HG02763 (cell line): Measurements from ENCODE around the gene GTF2A1.
"Not testable (repeated sequence)": the region's sequence is repeated elsewhere in the genome, so short reads cannot be mapped to it uniquely, and the experiment has no call there.

Source experiments
- ATAC-seq: cut with Tn5 transposase; IDR thresholded peaks from one replicate; pipeline ENCODE4 v1.9.1; 2021; ENCODE audit warnings: mild to moderate bottlenecking, moderate library complexity; ENCODE audit not compliant: unreplicated experiment

GTF2A1 gene

GRCh38 chr14:81233615-81234014 lies 12.9 kb upstream of the GTF2A1 start:
- ATAC-seq: no peak

GRCh38 chr14:81231540-81231939 lies 10.8 kb upstream of the GTF2A1 start:
- no peak for ATAC-seq

- ATAC-seq: no peak
Observed at GRCh38 chr14:81224222-81224621, 3.5 kb upstream of the GTF2A1 start.

DNA sequence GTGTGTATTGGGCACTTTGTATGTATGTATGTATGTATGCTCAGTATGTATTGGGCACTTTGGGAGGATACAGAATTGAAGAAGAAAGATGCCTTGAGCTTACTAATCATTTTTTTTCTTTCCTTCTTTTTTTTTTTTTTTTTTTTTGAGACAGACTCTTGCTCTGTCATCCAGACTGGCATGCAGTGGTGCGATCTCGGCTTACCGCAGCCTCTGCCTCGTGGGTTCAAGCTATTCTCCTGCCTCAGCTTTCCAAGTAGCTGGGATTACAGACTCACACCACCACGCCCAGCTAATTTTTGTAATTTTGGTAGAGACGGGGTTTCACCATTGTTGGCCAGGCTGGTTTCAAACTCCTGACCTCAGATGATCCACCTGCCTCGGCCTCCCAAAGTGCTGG lies 3.0 kb upstream of the GTF2A1 start:
- not testable (repeated sequence) for ATAC-seq

GRCh38 chr14:81222691-81223090 lies 1.9 kb upstream of the GTF2A1 start:
- ATAC-seq: no peak

- no peak for ATAC-seq
Observed at GRCh38 chr14:81222126-81222525, 1.4 kb upstream of the GTF2A1 start.

GRCh38 chr14:81221579-81222102 lies 882 bp upstream of the GTF2A1 start:
- no peak for ATAC-seq

- ATAC-seq: no peak
Observed at GRCh38 chr14:81220580-81220829, 254 bp downstream of the GTF2A1 start.

GRCh38 chr14:81219759-81220579 lies 790 bp downstream of the GTF2A1 start:
- ATAC-seq: peak; percentile 0

GRCh38 chr14:81219210-81219758 lies 1.5 kb downstream of the GTF2A1 start:
- ATAC-seq: peak; percentile 58

DNA sequence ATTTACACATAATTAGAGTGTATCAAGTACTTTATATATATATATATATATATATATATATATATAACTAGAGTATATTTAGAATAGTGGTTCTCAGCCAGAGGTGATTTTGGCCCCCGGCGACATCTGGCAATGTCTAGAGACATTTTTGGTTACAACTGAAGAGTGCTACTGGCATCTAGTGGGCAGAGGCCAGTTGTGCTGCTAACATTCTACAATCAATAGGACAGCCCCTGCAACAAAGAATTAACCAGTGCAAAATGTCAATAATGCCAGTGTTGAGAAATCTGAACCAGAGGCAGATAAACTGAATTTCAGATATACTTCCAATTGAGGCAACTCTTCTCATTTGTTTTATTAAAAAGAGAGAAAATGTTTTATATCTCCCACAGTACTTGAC lies 8.9 kb downstream of the GTF2A1 start:
- no peak for ATAC-seq

DNA sequence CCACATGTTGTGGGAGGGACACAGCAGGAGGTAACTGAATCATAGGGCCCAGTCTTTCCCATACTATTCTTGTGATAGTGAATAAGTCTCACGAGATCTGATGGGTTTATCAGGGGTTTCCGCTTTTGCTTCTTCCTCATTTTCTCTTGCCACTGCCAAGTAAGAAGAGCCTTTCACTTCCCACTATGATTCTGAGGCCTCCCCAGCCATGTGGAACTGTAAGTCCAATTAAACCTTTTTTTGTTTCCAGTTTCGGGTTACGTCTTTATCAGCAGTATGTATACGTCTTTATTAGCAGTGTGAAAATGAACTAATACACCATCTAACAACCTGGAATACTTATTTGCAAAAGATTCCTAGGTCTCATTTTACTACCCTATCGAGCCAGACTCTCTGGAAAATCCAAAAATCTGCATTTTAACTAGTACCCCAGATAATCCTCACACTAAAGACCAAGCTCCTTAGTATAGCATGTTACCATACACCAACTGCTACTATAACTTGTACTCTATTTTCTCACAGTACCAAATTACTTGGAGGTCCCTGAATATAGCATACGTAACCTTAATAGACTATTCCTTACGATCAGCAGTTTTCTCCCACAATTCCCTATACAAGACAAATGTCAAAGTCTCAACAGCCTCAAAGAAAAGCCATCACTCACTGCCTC lies 11.5 kb downstream of the GTF2A1 start:
- ATAC-seq: no peak

DNA sequence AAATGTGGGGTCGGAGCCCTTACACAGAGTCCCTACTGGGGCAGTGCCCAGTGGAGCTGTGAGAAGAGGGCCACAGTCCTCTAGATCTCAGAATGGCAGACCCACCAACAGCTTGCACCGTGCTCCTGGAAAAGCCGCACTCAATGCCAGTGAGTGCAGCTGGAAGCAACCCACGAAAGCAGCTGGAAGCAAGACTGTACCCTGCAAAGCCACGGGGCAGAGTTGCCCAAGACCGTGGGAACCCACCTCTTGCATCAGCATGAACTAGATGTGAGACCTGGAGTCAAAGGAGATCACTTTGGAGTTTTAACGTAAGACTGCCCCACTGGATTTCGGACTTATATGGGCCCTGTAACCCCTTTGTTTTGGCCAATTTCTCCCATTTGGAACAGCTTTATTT lies 12.3 kb downstream of the GTF2A1 start:
- no peak for ATAC-seq

- no peak for ATAC-seq
Observed at GRCh38 chr14:81206115-81206514, 14.6 kb downstream of the GTF2A1 start.

DNA sequence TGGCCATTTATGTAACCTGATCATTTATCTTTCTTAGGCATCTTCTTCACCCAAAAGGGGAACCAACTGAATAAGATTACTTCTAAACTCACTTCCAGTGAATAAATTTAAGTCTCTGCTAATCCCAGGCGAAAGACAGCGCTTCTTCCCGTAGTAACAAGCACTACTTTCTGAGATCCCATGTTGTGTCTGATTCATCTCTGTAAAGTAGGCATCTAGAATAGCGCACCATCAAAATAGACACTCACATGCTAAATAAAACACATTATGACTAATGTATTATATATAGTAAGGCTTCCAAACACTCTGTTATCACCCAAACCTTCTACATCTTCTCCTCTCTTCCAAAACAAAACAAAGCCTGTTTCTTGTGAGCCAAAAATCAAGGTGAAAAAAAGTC lies 15.1 kb downstream of the GTF2A1 start:
- ATAC-seq: no peak

DNA sequence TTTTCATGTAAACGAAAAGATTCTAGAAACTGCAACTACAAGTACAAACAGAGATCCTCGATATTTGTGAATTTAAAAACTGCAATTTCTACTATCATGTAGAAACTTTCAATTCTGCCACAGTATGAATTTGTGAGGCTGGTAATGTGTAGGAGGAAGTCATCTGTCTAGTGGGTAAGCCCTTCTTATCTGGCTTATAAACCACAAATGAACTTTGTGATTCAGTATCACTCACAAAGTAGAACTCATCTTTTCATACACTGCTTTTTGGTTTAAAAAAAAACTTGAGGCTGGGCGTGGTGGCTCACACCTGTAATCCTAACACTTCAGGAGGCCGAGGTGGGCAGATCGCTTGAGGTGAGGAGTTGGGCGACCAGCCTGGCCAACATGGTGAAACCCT lies 20.7 kb downstream of the GTF2A1 start:
- no peak for ATAC-seq

DNA sequence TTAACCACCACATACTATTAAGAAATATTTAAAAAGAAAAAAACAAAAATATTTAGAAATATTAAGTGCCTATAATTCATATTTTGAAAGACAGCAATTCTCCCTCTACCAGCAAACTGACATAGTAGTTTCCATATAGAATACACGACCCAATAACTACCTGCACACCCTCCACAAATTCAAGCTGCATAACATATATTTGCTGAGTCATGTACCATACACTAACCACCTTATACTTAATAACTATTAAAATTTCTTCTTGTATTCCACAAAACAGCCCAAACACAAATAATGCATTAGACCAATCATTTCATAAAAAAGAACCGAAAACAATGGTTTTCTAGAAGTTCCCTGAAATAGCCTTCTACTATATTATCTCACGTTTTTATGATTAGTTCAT lies 21.7 kb downstream of the GTF2A1 start:
- ATAC-seq: no peak

DNA sequence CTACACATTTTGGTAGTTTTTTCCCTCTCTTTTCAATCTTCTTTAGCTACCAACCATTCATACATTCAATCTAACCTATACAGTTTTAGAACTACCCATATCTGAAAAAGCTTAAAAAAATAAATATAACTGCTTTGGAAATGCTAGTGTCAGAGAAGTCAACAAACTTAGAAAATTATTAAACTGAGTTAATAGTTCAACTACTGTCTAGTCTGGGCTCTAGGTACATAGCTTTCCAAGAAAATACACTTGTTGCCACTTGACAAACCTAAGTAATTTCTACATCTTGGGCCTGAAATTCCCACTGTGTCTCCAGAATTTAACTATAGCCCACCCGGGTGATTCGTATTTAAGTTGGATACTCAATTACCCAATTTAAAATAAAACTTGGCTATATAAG lies 22.1 kb downstream of the GTF2A1 start:
- ATAC-seq: no peak

DNA sequence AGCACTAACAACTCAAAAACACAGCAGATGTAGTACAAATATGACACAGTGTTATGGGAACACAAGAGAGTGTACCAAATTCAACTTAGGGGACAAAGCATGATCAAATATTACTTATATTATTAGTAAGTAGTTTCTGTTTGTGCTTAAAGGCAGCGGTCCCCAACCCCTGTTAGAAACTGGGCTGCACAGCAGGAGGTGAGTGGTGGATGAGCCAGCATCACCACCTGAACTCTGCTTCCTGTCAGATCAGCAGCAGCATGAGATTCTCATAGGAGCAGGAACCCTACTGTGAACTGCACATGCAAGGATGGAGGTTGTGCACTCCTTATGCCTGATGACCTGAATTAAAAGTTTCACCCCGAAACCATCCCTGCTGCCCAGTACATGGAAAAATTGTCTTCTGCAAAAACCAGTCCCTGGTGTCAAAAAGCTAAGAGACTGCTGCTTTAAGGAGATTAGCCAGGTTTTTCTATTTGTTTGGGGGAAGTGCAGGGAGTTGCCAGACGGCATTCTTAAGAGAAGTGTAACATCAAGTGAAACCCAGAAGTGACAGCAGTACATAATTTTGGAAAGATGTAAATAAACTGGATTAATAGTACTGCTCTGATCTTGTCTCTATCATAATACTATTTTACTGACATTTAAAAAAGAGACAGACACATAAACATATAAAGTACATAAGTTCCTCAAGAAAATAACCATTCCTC lies 26.7 kb downstream of the GTF2A1 start:
- no peak for ATAC-seq

DNA sequence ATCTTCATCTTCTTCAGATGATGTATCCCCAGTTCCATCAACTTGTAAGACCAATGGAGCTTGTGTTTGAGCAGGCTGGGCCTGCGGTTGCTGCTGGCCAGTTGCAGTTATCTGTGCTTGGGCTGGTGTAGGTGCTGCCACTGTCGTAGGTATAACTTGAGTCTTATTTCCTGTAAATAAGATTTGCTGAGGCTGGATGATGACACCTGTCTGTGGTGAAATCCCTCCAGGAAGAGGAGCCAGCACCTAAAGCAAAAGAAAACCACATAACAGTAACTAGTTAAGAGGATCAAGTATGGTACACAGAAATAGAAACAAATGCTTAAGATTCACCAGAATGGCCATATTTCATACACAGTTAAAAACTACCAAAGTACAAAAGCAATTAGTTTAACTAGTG lies 28.2 kb downstream of the GTF2A1 start:
- ATAC-seq: no peak

DNA sequence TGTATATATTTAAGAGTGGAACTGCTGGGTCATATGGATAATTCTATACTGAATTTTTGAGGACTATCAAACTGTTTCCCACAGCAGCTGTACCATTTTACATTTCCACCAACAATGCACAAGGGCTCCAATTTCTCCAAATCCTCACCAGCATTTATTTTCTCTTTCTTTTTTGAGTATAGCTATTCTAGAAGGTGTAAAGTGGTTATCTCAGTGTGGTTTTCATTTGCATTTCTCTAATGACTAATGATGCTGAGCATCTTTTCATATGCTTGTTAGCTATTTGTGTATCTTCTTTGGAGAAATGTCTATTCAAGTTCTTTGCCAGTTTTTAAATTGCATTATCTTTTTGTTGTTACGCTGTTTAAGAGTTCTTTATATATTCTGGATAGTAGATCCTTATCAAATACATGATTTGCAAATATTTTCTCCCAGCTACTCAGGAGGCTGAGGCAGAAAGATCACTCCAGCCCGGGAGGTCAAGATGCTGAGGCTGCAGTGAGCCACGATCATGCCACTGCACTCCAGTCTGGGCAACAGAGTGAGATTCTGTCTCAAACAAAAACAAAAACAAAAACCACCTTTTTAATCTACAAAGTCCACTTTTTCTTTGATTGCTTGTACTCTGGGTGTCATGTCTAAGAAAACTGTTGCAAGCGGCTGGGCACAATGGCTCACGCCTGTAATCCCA lies 32.8 kb downstream of the GTF2A1 start:
- ATAC-seq: peak; percentile 87
